HG03354 (cell line): ENCODE data around the gene CAPN13.

Experiments used
- ATAC-seq: cut with Tn5 transposase; IDR thresholded peaks from one replicate; pipeline ENCODE4 v1.9.1; 2021; ENCODE audit warnings: mild to moderate bottlenecking; ENCODE audit not compliant: unreplicated experiment, poor library complexity, severe bottlenecking

CAPN13 gene

GRCh38 chr2:30689496-30690125 is 117.6 kb downstream of the CAPN13 start:
- no peak for ATAC-seq

GRCh38 chr2:30688956-30689401 is 118.3 kb downstream of the CAPN13 start:
- ATAC-seq: no peak

GRCh38 chr2:30686669-30687068 is 120.6 kb downstream of the CAPN13 start:
- ATAC-seq: no peak

- ATAC-seq: no peak
Measured at GRCh38 chr2:30686000-30686399, 121.2 kb downstream of the CAPN13 start.

- ATAC-seq: no peak
Measured at GRCh38 chr2:30684996-30685395, 122.2 kb downstream of the CAPN13 start.

GRCh38 chr2:30684516-30684915 is 122.7 kb downstream of the CAPN13 start:
- no peak for ATAC-seq

- ATAC-seq: no peak
Measured at GRCh38 chr2:30684026-30684425, 123.2 kb downstream of the CAPN13 start.

GRCh38 chr2:30683236-30683956 is 123.8 kb downstream of the CAPN13 start:
- no peak for ATAC-seq

- ATAC-seq: no peak
Measured at GRCh38 chr2:30681022-30681421, 126.2 kb downstream of the CAPN13 start.

- ATAC-seq: no peak
Measured at GRCh38 chr2:30680121-30680520, 127.1 kb downstream of the CAPN13 start.

GRCh38 chr2:30679426-30680088 is 127.7 kb downstream of the CAPN13 start:
- ATAC-seq: no peak

- no peak for ATAC-seq
Measured at GRCh38 chr2:30678410-30679137, 128.7 kb downstream of the CAPN13 start.

- no peak for ATAC-seq
Measured at GRCh38 chr2:30677861-30678385, 129.3 kb downstream of the CAPN13 start.

GRCh38 chr2:30677231-30677630 is 130.0 kb downstream of the CAPN13 start:
- no peak for ATAC-seq

- no peak for ATAC-seq
Measured at GRCh38 chr2:30675758-30676157, 131.5 kb downstream of the CAPN13 start.

- ATAC-seq: no peak
Measured at GRCh38 chr2:30673127-30673526, 134.1 kb downstream of the CAPN13 start.
